ENCODE results near the gene UBA7.
"Not testable (repeated sequence)": the region's sequence is repeated elsewhere in the genome, so short reads cannot be mapped to it uniquely, and the experiment has no call there.

The UBA7 gene

GRCh38 chr3:49782277-49782676, 31.5 kb downstream of the UBA7 start:
- not testable (repeated sequence) for DNase-seq (ENCODE audit: low read depth)

GRCh38 chr3:49781415-49782199, 32.1 kb downstream of the UBA7 start:
- DNase-seq (ENCODE audit: low read depth) = no peak

- DNase-seq (ENCODE audit: low read depth) = not testable (repeated sequence)
Observed at GRCh38 chr3:49780975-49781365, 32.8 kb downstream of the UBA7 start.

GRCh38 chr3:49780080-49780974, 33.4 kb downstream of the UBA7 start:
- DNase-seq (ENCODE audit: low read depth) = no peak

- no peak for DNase-seq (ENCODE audit: low read depth)
Observed at GRCh38 chr3:49779358-49780079, 34.2 kb downstream of the UBA7 start.

GRCh38 chr3:49776101-49776500, 37.7 kb downstream of the UBA7 start:
- DNase-seq (ENCODE audit: low read depth) = not testable (repeated sequence)

- no peak for DNase-seq (ENCODE audit: low read depth)
Observed at GRCh38 chr3:49775538-49775937, 38.2 kb downstream of the UBA7 start.

- no peak for DNase-seq (ENCODE audit: low read depth)
Observed at GRCh38 chr3:49772703-49773102, 41.0 kb downstream of the UBA7 start.

- DNase-seq (ENCODE audit: low read depth) = no peak
Observed at GRCh38 chr3:49771340-49771938, 42.3 kb downstream of the UBA7 start.

- no peak for DNase-seq (ENCODE audit: low read depth)
Observed at GRCh38 chr3:49769926-49770325, 43.8 kb downstream of the UBA7 start.

- DNase-seq (ENCODE audit: low read depth) = no peak
Observed at GRCh38 chr3:49769286-49769915, 44.4 kb downstream of the UBA7 start.

GRCh38 chr3:49763981-49764380, 49.8 kb downstream of the UBA7 start:
- DNase-seq (ENCODE audit: low read depth) = no peak

GRCh38 chr3:49761661-49762060, 52.1 kb downstream of the UBA7 start:
- DNase-seq (ENCODE audit: low read depth) = no peak

GRCh38 chr3:49759226-49759625, 54.5 kb downstream of the UBA7 start:
- no peak for DNase-seq (ENCODE audit: low read depth)

GRCh38 chr3:49757197-49757596, 56.6 kb downstream of the UBA7 start:
- no peak for DNase-seq (ENCODE audit: low read depth)

- no peak for DNase-seq (ENCODE audit: low read depth)
Observed at GRCh38 chr3:49756036-49756435, 57.7 kb downstream of the UBA7 start.
